HG03095 (cell line): ENCODE results near the gene CSRP2.

ENCODE experiments used
- ATAC-seq: cut with Tn5 transposase; IDR thresholded peaks from one replicate; pipeline ENCODE4 v1.9.1; 2021; ENCODE audit warnings: moderate library complexity; ENCODE audit not compliant: unreplicated experiment

CSRP2 gene

GRCh38 chr12:76863837-76864236, 15.0 kb downstream of the CSRP2 start:
- ATAC-seq, result no peak

- no peak for ATAC-seq
These were observed 15.7 kb downstream of the CSRP2 start for GRCh38 chr12:76863005-76863670.

- no peak for ATAC-seq
These were observed 18.6 kb downstream of the CSRP2 start for GRCh38 chr12:76860256-76860655.

GRCh38 chr12:76859611-76860010, 19.2 kb downstream of the CSRP2 start:
- no peak for ATAC-seq

GRCh38 chr12:76856018-76856644, 22.7 kb downstream of the CSRP2 start:
- ATAC-seq, result no peak

GRCh38 chr12:76855271-76855670, 23.5 kb downstream of the CSRP2 start:
- ATAC-seq, result no peak

- no peak for ATAC-seq
These were observed 26.7 kb downstream of the CSRP2 start for GRCh38 chr12:76852106-76852505.

- no peak for ATAC-seq
These were observed 30.7 kb downstream of the CSRP2 start for GRCh38 chr12:76848132-76848531.

- no peak for ATAC-seq
These were observed 31.6 kb downstream of the CSRP2 start for GRCh38 chr12:76847260-76847659.

- ATAC-seq, result no peak
These were observed 42.2 kb downstream of the CSRP2 start for GRCh38 chr12:76836633-76837032.

- ATAC-seq, result no peak
These were observed 48.4 kb downstream of the CSRP2 start for GRCh38 chr12:76830436-76830835.

- ATAC-seq, result no peak
These were observed 57.8 kb downstream of the CSRP2 start for GRCh38 chr12:76820888-76821482.

GRCh38 chr12:76813972-76814371, 64.8 kb downstream of the CSRP2 start:
- no peak for ATAC-seq

- no peak for ATAC-seq
These were observed 65.6 kb downstream of the CSRP2 start for GRCh38 chr12:76813265-76813664.

- ATAC-seq, result no peak
These were observed 66.8 kb downstream of the CSRP2 start for GRCh38 chr12:76811976-76812375.

GRCh38 chr12:76810671-76811419, 68.0 kb downstream of the CSRP2 start:
- ATAC-seq, result no peak
